ENCODE measurements around the gene ARHGEF12. TPM values are rescaled to one million over a fixed set of nuclear protein-coding genes. Genes with fewer than 3 reads are reported as not detected.

The ARHGEF12 gene
- total RNA-seq: 95.5 and 135 TPM in 2 replicates

DNA sequence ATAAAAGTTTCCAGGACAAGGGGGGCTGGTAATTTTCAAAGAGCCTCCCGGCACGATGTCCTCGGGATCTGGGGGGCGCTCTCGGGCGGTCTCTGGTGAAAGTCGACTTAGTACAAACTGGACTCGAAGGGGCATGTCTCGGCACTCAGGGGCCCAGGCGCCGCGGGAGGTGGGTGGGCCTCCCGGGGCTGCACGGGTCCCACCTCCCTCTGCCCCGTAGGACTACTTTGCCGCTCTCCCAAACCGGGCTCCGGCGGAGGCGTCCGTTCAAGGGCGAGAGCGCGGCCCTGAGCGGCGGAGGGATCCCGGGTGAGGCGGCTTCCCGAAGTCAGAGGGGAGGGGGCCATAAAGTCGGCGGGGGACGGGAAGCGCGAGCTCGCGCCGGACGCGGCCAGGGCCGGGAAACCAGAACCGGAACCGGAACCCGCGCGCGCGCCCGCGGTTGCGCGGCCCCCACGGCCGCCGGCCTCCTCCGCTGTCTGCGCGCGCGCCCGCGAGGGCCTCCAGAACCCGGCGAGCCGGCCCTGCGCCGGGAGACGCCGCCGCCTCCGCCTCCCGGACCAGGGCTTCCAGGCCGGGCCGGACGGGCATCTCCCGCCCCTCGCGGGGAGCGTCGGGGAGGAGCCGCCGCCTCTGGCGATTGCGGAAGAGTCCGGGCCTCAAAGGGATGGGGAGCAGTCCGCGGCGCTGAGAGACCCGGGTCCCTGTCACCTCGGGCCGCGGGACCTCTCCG lies at the start of gene ARHGEF12:
Gene ARHGEF12, plus strand, starts transcription at position 506 of the 733 bp plus-strand sequence. CDS start 831 bp downstream, outside the sequence.
- peak; percentile 93 for DNase-seq (ENCODE audit: low read depth, low spot score)

DNA sequence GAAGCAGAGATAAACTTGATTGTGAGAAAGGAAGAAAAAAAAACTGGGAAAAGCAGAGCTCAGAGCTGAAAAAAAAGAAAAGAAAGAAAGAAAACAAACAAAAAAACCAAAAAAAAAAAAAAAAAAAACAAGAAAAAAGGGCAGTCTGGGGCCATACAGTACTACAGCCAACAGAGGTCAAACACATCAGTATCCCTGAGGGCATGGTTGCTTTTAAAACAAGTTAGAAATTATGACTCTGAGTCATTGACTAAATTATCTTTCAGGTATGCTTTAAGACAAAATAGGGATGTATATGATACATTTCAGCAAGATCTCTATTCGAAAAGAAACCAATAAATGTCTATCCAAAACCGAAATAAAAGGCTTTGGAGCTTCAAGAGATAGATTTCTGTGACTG lies 48.2 kb upstream of the ARHGEF12 start:
- DNase-seq (ENCODE audit: low read depth, low spot score): no peak

GRCh38 chr11:120289426-120289825 lies 46.8 kb upstream of the ARHGEF12 start:
- DNase-seq (ENCODE audit: low read depth, low spot score): no peak

- DNase-seq (ENCODE audit: low read depth, low spot score): no peak
These were observed 45.3 kb upstream of the ARHGEF12 start for GRCh38 chr11:120290956-120291355.

- no peak for DNase-seq (ENCODE audit: low read depth, low spot score)
These were observed 43.0 kb upstream of the ARHGEF12 start for GRCh38 chr11:120293038-120293800.

- no peak for DNase-seq (ENCODE audit: low read depth, low spot score)
These were observed 42.1 kb upstream of the ARHGEF12 start for GRCh38 chr11:120294096-120294495.

- DNase-seq (ENCODE audit: low read depth, low spot score): no peak
These were observed 41.1 kb upstream of the ARHGEF12 start for GRCh38 chr11:120295099-120295498.

DNA sequence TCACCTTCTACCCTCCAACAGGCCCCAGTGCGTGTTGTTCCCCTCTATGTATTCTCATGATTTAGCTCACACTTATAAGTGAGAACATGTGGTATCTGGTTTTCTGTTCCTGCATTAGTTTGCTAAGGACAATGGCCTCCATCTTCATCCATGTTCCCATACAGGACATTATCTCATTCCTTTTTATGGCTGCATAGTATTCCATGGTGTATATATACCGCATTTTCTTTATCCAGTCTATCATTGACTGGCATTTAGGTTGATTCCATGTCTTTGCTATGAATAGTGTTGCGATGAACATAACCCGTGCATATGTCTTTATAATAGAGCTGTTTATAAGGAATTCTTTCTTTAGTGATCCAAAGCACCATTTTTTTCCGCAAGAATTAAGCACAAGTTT lies 39.7 kb upstream of the ARHGEF12 start:
- no peak for DNase-seq (ENCODE audit: low read depth, low spot score)

DNA sequence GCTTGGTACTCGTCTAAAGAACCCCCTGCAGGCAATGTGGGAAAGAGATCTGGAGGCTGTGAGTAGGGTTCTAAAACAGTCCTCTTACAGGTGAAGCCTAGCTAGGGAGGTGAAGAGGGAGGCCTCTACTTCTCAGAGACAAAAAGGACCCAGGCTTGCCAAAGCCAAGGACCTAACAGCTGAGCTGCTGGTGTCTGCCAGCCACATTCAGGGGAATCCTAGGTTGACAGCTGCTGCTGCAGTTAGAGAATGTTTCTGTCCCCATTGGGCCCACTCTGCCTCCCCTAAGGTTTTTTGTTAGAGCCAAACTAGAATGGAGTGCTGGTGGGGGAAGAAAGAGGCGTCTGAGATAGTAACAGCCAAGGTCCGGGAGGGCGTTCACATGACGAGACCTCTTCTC lies 37.8 kb upstream of the ARHGEF12 start:
- DNase-seq (ENCODE audit: low read depth, low spot score): no peak

DNA sequence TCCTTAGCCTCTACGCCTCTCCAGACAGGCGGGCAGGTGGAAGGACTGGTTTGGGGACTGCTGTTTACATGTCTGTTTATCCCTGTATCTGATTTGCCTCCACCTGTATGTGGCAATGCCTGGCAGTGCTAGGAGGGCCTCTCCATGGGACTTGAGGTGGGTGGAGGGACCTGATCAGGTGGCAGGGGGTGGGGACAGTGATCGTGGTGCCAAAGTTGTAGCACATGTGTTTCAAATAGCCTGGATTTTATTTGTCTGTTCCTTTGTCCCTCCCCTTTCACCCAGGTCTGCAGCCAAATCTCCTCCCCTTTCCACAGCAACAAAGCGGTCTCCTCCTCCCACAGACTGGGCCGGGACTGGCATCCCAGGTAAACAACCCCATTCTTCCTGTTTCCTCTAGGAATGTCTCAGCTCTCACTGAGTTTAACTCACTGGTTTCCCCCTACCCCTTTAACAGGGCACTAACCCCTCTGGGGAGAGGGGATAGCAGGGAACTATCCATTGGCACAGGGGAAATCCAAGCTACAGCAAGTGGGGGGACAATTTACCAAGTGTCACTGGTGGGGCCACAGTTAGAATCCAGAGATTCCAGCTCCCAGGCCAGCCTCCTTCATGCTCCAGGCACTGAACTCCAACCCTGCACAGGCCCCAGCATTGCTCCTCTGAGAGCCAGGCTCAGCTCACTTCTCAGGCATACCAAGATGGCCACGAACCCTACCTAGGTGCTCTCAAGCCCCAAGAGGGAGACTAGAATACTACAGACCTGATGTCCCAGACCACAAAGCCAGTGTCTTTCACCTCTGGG lies 34.0 kb upstream of the ARHGEF12 start:
- DNase-seq (ENCODE audit: low read depth, low spot score): no peak

- DNase-seq (ENCODE audit: low read depth, low spot score): peak; percentile 54
These were observed 33.1 kb upstream of the ARHGEF12 start for GRCh38 chr11:120303004-120303637.

GRCh38 chr11:120304526-120304925 lies 31.7 kb upstream of the ARHGEF12 start:
- DNase-seq (ENCODE audit: low read depth, low spot score): no peak

DNA sequence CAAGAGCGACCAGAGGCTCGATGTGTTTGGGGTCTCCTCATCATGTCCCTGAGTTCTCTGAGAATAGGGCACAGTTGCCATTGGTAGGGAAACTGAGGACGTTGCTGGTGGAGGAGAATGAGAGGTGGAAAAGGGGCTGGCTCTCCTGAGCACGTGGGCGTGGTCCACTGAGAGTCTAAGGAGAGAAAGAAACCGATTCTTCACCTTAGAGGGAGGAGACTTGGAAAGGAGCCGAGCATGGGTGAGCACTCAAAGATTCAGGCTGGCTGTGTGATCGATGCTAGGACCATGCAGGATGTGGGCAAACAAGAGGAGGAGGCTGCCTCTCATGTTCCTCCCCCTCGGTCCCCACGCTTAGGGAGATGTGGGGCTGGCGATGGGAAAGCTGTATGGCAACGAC lies 30.9 kb upstream of the ARHGEF12 start:
- DNase-seq (ENCODE audit: low read depth, low spot score): no peak

- no peak for DNase-seq (ENCODE audit: low read depth, low spot score)
These were observed 29.5 kb upstream of the ARHGEF12 start for GRCh38 chr11:120306519-120307242.

DNA sequence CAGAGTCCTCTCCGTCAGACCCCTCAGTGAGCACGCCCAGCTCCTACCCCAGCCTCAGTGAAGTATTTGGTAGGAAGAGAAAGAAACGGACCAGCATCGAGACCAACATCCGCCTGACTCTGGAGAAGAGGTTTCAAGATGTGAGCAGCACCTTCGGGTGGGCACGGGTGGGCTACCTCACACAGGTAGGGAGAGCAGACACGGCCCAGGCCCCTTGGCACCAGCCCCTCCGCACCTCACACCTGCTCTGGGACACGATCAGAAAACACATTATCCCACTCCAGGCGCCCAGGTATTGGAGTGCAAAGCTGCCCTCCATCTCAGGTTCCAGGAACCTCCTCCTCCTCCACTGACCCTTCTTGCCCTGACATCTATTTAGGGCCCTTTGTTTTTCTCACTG lies 28.7 kb upstream of the ARHGEF12 start:
- no peak for DNase-seq (ENCODE audit: low read depth, low spot score)

DNA sequence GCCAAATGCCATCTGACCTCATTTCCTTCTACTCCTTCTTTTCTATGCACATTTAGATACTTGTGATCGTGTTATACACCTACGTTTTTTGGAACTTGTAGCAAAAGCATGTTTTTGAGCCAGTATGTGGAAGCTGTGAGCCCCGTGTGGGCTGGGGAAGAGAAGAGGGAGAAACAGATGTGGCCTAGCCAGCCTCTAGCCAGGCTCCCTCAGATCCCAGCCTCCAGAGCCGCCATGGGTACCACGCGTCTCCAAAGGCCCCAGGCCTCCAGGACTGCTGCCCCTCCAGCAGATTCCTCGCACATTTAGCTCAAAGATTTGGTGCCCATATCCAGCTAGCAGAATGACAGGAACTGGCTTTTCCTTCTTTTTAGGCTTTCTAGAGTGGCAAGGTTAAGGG lies 28.1 kb upstream of the ARHGEF12 start:
- DNase-seq (ENCODE audit: low read depth, low spot score): no peak

DNA sequence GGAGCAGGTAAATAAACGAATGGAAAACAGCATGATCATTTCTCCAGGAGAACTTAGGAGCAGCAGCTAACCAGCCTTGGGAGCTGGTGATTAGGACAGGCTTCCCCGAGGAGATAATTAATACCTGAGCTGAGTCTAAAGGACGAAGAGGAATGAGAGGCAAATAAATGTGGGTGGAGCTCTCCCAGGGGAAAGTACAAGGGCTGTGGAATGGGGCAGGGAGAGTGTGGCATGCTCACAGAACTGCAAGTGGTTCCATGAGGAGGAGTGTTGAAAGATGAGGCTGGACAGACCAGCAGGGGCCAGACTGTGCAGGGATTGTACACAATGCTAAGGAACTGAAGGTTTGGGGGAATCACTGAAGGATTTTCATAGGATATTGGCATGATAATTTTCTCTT lies 25.3 kb upstream of the ARHGEF12 start:
- DNase-seq (ENCODE audit: low read depth, low spot score): no peak

DNA sequence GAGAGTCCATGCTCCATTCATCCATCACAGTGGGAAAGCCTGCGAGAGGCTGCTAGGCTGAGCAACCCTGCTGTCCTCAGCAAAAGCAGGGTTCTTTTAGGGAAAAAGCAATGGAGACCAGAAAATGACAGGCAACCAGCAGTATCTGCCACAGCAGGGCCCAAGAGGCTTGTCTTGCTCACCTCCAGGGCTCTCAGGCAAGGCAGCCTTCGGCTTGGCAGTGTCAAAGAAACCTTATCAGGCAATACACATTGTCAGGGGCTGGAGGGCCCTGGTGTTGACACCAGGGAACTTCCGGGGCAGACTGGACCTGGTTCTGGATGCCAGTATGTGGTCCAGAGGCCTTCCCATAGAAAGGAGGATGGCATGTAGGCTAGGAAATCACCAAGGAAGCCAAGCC lies 21.4 kb upstream of the ARHGEF12 start:
- DNase-seq (ENCODE audit: low read depth, low spot score): no peak

DNA sequence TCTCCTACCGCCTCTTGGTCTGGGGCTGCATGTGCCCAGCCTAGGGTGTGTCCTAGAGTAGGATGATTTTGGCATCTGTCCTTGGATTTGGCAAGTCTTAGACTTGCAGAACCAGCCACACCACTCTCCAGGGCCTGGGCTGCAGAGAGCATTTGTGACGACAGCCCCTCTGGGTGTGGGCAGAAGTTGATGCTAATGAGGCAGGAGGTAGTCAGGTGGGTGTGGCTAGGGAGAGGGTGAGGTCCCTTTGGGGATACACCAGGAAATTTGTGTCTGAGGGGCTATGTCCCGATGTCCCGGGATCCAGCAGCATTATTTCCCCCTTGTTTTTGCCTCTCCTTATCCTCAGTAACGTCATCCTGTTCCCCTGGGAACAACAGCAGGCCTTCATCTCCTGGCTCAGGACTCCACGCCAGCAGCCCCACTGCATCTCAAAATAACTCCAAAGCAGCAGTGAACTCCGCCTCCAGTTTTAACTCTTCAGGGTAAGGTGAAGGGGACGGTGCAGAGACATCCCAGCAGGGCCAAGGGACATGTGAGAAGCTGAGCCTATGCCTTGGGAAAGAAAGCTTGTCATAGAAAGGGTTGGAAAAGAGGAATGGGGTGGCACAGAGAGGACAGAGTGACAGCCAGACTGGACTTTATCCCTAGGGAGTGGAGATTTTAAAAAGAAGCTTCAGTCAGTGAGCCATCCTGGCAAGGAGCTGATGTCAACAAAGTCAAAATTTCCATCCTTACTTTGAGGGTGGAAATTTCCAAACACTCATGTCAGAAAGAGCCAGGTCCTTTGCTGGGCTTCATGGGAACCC lies 19.1 kb upstream of the ARHGEF12 start:
- DNase-seq (ENCODE audit: low read depth, low spot score): no peak

Data from pulmonary artery endothelial cell (primary cell).